Panc1 (cell line): ENCODE results near the gene MED9. TPM values are rescaled to one million over a fixed set of nuclear protein-coding genes. Genes with fewer than 3 reads are reported as not detected.

Experiments
- ATAC-seq: fragments of 200-7000 bp; cut with Tn5 transposase; 2 replicates; pipeline ENCODE4 v1.9.1; 2020; ENCODE audit warnings: mild to moderate bottlenecking, moderate library complexity
- BruUV-seq: library from RNA; stranded (reverse); fragments of 400-500 nt; replicated peaks from 2 replicates; lab custom pipeline; 2021; lab: Mats Ljungman, UMichigan
- CTCF ChIA-PET: fragments of 300-600 bp; sonication (Branson Sonifier 250); formaldehyde crosslinking; loops from one replicate; lab custom pipeline; 2022; ENCODE audit warnings: antibody characterized with exemption; lab: Charles Lee
- POLR2A ChIA-PET: fragments of 300-600 bp; sonication (Branson Sonifier 250); formaldehyde crosslinking; loops from one replicate; lab custom pipeline; 2022; ENCODE audit warnings: antibody characterized with exemption; lab: Charles Lee
- DNase-seq: peaks from one replicate; pipeline ENCODE4 v3.0.0-alpha.2; 2010; ENCODE audit warnings: low read depth, low spot score
- H3K27ac ChIP-seq: 2 replicates; pipeline ENCODE4 v1.5.1; 2011; ENCODE audit warnings: mild to moderate bottlenecking, low read length, inconsistent platforms
- H3K27me3 ChIP-seq: fragments of 200-500 bp; sonication (Bioruptor generic); 2 replicates; pipeline ENCODE4 v1.6.0; 2014; ENCODE audit warnings: low read length, inconsistent platforms; ENCODE audit not compliant: control insufficient read depth, insufficient read depth
- H3K36me3 ChIP-seq: fragments of 200-500 bp; sonication (Bioruptor generic); 2 replicates; pipeline ENCODE4 v1.5.1; 2014; ENCODE audit warnings: inconsistent platforms, mild to moderate bottlenecking, low read length, moderate library complexity; ENCODE audit not compliant: control insufficient read depth, insufficient read depth
- H3K4me1 ChIP-seq: 2 replicates; pipeline ENCODE4 v1.5.1; 2011; ENCODE audit warnings: inconsistent platforms, mild to moderate bottlenecking, low read length, moderate library complexity; ENCODE audit not compliant: control insufficient read depth, insufficient read depth
- H3K4me3 ChIP-seq, 2 experiments: 2 replicates each; pipeline ENCODE4 v1.5.1; 2011 to 2012; ENCODE audit warnings: low read depth in 2 of 2, low read length in 2 of 2, mild to moderate bottlenecking in 2 of 2, inconsistent platforms in 1 of 2, moderate library complexity in 1 of 2
- H3K9me3 ChIP-seq: fragments of 200-500 bp; sonication (Bioruptor generic); 2 replicates; pipeline ENCODE4 v1.5.1; 2014; ENCODE audit warnings: low read depth, mild to moderate bottlenecking, inconsistent platforms, low read length, moderate library complexity; ENCODE audit not compliant: control insufficient read depth, insufficient read depth
- POLR2AphosphoS5 ChIP-seq: IDR thresholded peaks from 2 replicates; pipeline ENCODE4 v1.6.1; 2012; ENCODE audit warnings: mild to moderate bottlenecking, low read depth, low read length, moderate library complexity
- SIN3A ChIP-seq: IDR thresholded peaks from 2 replicates; pipeline ENCODE4 v1.6.1; 2012; ENCODE audit warnings: low read depth, mild to moderate bottlenecking, low read length, moderate library complexity, borderline replicate concordance; ENCODE audit not compliant: insufficient read depth
- TCF7L2 ChIP-seq: IDR thresholded peaks from 2 replicates; pipeline ENCODE4 v1.6.1; 2011; ENCODE audit warnings: mild to moderate bottlenecking, low read depth, low read length, inconsistent platforms
- in situ Hi-C: cut with HindIII; loops from 2 replicates; pipeline ENCODE4 v1.10.0; 2016; ENCODE audit warnings: low sequenced_read_pairs, low pct_unique_long_range_greater_than_20kb
- intact Hi-C: fragments of 100-400 bp; cut with micrococcal nuclease; formaldehyde crosslinking; loops from one replicate; pipeline ENCODE4 v1.10.0; 2022; ENCODE audit not compliant: unreplicated experiment
- total RNA-seq: library from RNA; stranded (reverse); gene quantifications from one replicate; pipeline ENCODE4 v1.2.1, GENCODE V29; 2021; ENCODE audit not compliant: unreplicated experiment
- TF ChIP-seq, protein P1 (sequence below), 2 experiments: IDR thresholded peaks; 2 replicates each; pipeline ENCODE4 v1.6.1; 2011 to 2012; ENCODE audit warnings: low read depth in 2 of 2, control low read depth in 1 of 2, low read length in 1 of 2, mild to moderate bottlenecking in 1 of 2, moderate library complexity in 1 of 2; ENCODE audit not compliant: insufficient read depth in 1 of 2
- TF ChIP-seq, protein P2 (sequence below): fragments of 450-650 bp; IDR thresholded peaks from 2 replicates; pipeline ENCODE4 v1.5.1; 2017; ENCODE audit warnings: mild to moderate bottlenecking

The MED9 gene
- total RNA-seq, 1 experiment from 2014 or later, result 11.1 TPM

DNA sequence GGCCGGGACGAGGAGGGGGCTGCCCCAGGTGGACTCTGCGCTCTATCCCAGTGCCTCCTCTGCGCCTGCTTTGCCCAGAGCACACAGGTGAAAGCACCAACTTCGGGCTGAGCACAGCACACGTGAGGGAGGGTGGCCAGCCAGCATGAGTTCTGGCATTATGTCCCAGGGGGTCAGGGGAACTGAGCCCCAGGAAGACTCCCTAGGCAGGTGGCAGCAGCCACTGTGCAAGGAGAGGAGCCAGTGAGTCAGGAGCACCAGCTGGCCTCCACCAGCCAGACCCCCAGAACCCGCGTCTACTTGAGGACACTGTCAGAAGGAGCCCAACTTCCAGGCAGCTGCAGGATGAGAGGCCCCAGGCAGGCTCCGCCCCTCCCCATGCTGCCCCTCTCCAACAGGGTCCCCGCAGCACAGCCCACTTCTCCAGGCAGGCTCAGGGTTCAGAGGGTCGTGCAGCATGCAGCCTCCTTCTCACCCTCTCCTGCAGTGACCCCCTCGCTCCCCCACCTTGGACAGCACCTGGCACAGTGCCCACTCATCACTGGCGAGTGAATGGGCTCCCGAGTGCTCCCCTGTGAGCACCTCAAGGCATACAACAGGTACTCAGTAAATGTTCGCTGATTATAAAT is 63.6 kb downstream of the MED9 start:
- POLR2A ChIA-PET, result no interaction called here

DNA sequence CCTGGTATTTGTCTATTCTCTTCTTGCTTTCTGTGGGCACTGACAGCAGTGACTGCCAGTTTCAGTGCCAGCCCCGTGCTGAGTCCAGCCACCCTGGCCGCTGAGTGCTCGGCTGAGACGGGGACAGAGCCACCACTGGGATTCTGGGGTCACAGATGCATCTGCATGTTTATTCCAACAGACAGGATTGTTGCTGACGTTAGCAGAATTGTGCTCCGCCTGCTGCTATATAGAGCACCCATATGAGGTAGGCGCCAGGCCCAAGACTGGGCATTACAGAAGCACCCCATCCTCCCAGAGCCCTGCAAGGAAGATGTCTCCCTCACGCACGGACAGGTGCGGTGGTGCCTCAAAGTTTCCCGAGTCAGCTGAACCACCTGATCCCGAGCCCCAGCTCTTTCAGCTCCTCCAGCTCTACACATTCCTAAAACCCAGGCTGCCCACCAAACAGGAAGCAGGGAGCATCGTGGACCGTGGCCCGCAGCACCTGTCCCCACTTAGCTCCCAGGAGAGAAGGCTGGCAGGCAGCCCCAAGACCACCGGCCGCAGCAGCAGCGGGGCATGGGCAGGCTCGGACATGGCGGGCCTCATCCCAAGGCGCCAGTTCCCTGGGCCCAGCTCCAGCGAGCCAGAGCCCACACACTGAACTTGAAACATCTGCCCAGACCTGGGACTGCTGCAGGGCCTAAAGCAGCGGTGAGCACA is 64.3 kb downstream of the MED9 start:
- in situ Hi-C loops (no loop called here), intact Hi-C loops (no loop called here)
- H3K27me3 ChIP-seq, result no peaks in the 10 kb centered on the region
- ATAC-seq, result no peak
- CTCF ChIA-PET, result no interaction called here
- TF ChIP-seq TCF7L2, result no peak
- no peak for TF ChIP-seq SIN3A
- TF ChIP-seq, protein P1, sequence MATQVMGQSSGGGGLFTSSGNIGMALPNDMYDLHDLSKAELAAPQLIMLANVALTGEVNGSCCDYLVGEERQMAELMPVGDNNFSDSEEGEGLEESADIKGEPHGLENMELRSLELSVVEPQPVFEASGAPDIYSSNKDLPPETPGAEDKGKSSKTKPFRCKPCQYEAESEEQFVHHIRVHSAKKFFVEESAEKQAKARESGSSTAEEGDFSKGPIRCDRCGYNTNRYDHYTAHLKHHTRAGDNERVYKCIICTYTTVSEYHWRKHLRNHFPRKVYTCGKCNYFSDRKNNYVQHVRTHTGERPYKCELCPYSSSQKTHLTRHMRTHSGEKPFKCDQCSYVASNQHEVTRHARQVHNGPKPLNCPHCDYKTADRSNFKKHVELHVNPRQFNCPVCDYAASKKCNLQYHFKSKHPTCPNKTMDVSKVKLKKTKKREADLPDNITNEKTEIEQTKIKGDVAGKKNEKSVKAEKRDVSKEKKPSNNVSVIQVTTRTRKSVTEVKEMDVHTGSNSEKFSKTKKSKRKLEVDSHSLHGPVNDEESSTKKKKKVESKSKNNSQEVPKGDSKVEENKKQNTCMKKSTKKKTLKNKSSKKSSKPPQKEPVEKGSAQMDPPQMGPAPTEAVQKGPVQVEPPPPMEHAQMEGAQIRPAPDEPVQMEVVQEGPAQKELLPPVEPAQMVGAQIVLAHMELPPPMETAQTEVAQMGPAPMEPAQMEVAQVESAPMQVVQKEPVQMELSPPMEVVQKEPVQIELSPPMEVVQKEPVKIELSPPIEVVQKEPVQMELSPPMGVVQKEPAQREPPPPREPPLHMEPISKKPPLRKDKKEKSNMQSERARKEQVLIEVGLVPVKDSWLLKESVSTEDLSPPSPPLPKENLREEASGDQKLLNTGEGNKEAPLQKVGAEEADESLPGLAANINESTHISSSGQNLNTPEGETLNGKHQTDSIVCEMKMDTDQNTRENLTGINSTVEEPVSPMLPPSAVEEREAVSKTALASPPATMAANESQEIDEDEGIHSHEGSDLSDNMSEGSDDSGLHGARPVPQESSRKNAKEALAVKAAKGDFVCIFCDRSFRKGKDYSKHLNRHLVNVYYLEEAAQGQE (IDR thresholded peaks at IDR 0.05; ENCODE audit: insufficient read depth in 1 of 2, low read depth in 2 of 2, low read length in 1 of 2), result no peak
- TF ChIP-seq, protein P2, sequence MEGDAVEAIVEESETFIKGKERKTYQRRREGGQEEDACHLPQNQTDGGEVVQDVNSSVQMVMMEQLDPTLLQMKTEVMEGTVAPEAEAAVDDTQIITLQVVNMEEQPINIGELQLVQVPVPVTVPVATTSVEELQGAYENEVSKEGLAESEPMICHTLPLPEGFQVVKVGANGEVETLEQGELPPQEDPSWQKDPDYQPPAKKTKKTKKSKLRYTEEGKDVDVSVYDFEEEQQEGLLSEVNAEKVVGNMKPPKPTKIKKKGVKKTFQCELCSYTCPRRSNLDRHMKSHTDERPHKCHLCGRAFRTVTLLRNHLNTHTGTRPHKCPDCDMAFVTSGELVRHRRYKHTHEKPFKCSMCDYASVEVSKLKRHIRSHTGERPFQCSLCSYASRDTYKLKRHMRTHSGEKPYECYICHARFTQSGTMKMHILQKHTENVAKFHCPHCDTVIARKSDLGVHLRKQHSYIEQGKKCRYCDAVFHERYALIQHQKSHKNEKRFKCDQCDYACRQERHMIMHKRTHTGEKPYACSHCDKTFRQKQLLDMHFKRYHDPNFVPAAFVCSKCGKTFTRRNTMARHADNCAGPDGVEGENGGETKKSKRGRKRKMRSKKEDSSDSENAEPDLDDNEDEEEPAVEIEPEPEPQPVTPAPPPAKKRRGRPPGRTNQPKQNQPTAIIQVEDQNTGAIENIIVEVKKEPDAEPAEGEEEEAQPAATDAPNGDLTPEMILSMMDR, result no peak
- TF ChIP-seq POLR2AphosphoS5, result no peak
- H3K4me3 ChIP-seq, result no peak overlapping the region
- no peaks in the 10 kb centered on the region for H3K9me3 ChIP-seq
- H3K36me3 ChIP-seq, result no peaks in the 10 kb centered on the region
- BruUV-seq, result no TSS peak
- no peak overlapping the region for H3K27ac ChIP-seq
- H3K4me1 ChIP-seq, result no peaks in the 10 kb centered on the region
- DNase-seq, result no peak
- POLR2A ChIA-PET, result no interaction called here

More for the DNA sequence above, 63.6 kb downstream of the MED9 start:
- Histone ChIP-seq H3K4me1 (no peaks in the 10 kb centered on the region), H3K36me3 (no peaks in the 10 kb centered on the region), H3K27me3 (no peaks in the 10 kb centered on the region), H3K4me3 (no peak overlapping the region), H3K27ac (no peak overlapping the region), H3K9me3 (no peaks in the 10 kb centered on the region)
- intact Hi-C loops, result no loop called here
- DNase-seq (no peak), ATAC-seq (no peak)
- TF ChIP-seq SIN3A (no peak), POLR2AphosphoS5 (no peak), TCF7L2 (no peak)
- TF ChIP-seq, protein P2, result no peak
- TF ChIP-seq, protein P1 (IDR thresholded peaks at IDR 0.05; ENCODE audit: insufficient read depth in 1 of 2, low read depth in 2 of 2, low read length in 1 of 2), result peak in 1 of 2 experiments; percentile 66; a peak in 1 of 4 replicates
- in situ Hi-C loops, result no loop called here
- CTCF ChIA-PET, result no interaction called here
- BruUV-seq, result no TSS peak
